GM23338 (cell line): ENCODE measurements around the gene ZNF470.

Experiments used
- CREB1 ChIP-seq: fragments of 250-450 bp; sonication (Bioruptor Pico); IDR thresholded peaks from 2 replicates; pipeline ENCODE4 v1.5.0; 2020; ENCODE audit warnings: low read depth, mild to moderate bottlenecking, moderate library complexity
- EZH2 ChIP-seq: fragments of 200-600 bp; sonication (generic); IDR thresholded peaks from one replicate; pipeline ENCODE4 v1.8.0; 2017; ENCODE audit warnings: antibody characterized with exemption, mild to moderate bottlenecking, low read depth; ENCODE audit not compliant: unreplicated experiment
- EZH2phosphoT487 ChIP-seq: fragments of 200-600 bp; sonication (generic); IDR thresholded peaks from one replicate; pipeline ENCODE4 v1.8.1; 2018; ENCODE audit warnings: antibody characterized with exemption; ENCODE audit not compliant: unreplicated experiment
- JUNB ChIP-seq: IDR thresholded peaks from one replicate; pipeline ENCODE4 v1.6.1; 2016; ENCODE audit warnings: antibody characterized with exemption; ENCODE audit not compliant: unreplicated experiment
- POLR2AphosphoS5 ChIP-seq: IDR thresholded peaks from 2 replicates; pipeline ENCODE4 v1.6.1; 2016; ENCODE audit warnings: antibody characterized with exemption, low read depth
- ZNF114 ChIP-seq: fragments of 250-450 bp; sonication (Bioruptor Pico); IDR thresholded peaks from 2 replicates; pipeline ENCODE4 v1.5.0; 2020; ENCODE audit warnings: mild to moderate bottlenecking, moderate library complexity
- TF ChIP-seq, protein P1 (sequence below), 2 experiments: fragments of 200-600 bp in 1 of 2; sonication (generic) in 1 of 2; conservative IDR thresholded peaks; 2 replicates each; pipeline versions ENCODE4 v1.5.1 to v1.6.1; 2016 to 2017; ENCODE audit warnings: antibody characterized with exemption in 2 of 2, low read depth in 2 of 2, mild to moderate bottlenecking in 2 of 2, moderate library complexity in 1 of 2
- TF ChIP-seq, protein P2 (sequence below): IDR thresholded peaks from 2 replicates; pipeline ENCODE4 v1.6.1; 2016; ENCODE audit warnings: antibody characterized with exemption
- TF ChIP-seq, protein P3 (sequence below): IDR thresholded peaks from one replicate; pipeline ENCODE4 v1.6.1; 2018; ENCODE audit warnings: antibody characterized with exemption; ENCODE audit not compliant: unreplicated experiment
- TF ChIP-seq, protein P4 (sequence below): fragments of 250-450 bp; sonication (Bioruptor Pico); IDR thresholded peaks from 2 replicates; pipeline ENCODE4 v1.5.0; 2020; ENCODE audit warnings: mild to moderate bottlenecking, moderate library complexity

DNA sequence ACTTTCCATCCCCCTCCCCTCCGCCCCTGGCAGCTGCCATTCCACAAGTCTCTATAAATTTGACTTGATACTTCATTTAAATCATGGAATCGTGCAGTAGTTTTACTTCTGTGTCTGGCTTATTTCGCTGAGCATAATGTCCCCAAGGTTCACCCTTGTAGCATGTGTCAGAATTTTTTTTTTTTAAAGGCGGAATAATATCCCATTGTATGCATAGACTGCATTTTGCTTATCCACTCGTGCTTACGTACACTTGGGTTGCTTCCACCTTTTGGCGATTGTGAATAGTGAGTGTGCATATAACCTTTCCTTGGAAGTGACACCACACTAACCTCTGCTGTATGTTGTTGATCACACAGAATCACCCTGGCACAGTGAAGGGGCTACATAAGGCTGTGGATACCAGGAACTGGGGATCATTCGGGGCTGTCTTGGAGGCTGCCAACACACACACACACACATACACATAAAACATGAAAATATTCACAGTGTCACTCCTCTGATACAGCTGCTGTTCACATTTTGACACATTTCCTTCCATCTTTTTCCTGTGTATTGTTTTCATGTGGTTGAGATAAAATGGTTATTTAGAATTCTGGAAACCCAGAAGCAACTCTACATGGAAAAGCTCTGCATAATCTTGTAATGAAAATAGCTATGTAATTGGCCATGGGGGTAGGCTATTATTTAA, 41.2 kb downstream of the ZNF470 start:
- no peak for TF ChIP-seq EZH2
- TF ChIP-seq POLR2AphosphoS5 = no peak
- TF ChIP-seq, protein P1, sequence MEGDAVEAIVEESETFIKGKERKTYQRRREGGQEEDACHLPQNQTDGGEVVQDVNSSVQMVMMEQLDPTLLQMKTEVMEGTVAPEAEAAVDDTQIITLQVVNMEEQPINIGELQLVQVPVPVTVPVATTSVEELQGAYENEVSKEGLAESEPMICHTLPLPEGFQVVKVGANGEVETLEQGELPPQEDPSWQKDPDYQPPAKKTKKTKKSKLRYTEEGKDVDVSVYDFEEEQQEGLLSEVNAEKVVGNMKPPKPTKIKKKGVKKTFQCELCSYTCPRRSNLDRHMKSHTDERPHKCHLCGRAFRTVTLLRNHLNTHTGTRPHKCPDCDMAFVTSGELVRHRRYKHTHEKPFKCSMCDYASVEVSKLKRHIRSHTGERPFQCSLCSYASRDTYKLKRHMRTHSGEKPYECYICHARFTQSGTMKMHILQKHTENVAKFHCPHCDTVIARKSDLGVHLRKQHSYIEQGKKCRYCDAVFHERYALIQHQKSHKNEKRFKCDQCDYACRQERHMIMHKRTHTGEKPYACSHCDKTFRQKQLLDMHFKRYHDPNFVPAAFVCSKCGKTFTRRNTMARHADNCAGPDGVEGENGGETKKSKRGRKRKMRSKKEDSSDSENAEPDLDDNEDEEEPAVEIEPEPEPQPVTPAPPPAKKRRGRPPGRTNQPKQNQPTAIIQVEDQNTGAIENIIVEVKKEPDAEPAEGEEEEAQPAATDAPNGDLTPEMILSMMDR (conservative IDR thresholded peaks at IDR 0.05; ENCODE audit: low read depth in 2 of 2) = no peak
- TF ChIP-seq EZH2phosphoT487 = no peak
- TF ChIP-seq, protein P2, sequence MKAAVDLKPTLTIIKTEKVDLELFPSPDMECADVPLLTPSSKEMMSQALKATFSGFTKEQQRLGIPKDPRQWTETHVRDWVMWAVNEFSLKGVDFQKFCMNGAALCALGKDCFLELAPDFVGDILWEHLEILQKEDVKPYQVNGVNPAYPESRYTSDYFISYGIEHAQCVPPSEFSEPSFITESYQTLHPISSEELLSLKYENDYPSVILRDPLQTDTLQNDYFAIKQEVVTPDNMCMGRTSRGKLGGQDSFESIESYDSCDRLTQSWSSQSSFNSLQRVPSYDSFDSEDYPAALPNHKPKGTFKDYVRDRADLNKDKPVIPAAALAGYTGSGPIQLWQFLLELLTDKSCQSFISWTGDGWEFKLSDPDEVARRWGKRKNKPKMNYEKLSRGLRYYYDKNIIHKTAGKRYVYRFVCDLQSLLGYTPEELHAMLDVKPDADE = no peak
- no peak for TF ChIP-seq CREB1 (CRISPR knock-in tag)
- no peak for TF ChIP-seq ZNF114 (CRISPR knock-in tag)
- TF ChIP-seq, protein P3, sequence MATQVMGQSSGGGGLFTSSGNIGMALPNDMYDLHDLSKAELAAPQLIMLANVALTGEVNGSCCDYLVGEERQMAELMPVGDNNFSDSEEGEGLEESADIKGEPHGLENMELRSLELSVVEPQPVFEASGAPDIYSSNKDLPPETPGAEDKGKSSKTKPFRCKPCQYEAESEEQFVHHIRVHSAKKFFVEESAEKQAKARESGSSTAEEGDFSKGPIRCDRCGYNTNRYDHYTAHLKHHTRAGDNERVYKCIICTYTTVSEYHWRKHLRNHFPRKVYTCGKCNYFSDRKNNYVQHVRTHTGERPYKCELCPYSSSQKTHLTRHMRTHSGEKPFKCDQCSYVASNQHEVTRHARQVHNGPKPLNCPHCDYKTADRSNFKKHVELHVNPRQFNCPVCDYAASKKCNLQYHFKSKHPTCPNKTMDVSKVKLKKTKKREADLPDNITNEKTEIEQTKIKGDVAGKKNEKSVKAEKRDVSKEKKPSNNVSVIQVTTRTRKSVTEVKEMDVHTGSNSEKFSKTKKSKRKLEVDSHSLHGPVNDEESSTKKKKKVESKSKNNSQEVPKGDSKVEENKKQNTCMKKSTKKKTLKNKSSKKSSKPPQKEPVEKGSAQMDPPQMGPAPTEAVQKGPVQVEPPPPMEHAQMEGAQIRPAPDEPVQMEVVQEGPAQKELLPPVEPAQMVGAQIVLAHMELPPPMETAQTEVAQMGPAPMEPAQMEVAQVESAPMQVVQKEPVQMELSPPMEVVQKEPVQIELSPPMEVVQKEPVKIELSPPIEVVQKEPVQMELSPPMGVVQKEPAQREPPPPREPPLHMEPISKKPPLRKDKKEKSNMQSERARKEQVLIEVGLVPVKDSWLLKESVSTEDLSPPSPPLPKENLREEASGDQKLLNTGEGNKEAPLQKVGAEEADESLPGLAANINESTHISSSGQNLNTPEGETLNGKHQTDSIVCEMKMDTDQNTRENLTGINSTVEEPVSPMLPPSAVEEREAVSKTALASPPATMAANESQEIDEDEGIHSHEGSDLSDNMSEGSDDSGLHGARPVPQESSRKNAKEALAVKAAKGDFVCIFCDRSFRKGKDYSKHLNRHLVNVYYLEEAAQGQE = no peak
- TF ChIP-seq JUNB = no peak
- TF ChIP-seq, protein P4, sequence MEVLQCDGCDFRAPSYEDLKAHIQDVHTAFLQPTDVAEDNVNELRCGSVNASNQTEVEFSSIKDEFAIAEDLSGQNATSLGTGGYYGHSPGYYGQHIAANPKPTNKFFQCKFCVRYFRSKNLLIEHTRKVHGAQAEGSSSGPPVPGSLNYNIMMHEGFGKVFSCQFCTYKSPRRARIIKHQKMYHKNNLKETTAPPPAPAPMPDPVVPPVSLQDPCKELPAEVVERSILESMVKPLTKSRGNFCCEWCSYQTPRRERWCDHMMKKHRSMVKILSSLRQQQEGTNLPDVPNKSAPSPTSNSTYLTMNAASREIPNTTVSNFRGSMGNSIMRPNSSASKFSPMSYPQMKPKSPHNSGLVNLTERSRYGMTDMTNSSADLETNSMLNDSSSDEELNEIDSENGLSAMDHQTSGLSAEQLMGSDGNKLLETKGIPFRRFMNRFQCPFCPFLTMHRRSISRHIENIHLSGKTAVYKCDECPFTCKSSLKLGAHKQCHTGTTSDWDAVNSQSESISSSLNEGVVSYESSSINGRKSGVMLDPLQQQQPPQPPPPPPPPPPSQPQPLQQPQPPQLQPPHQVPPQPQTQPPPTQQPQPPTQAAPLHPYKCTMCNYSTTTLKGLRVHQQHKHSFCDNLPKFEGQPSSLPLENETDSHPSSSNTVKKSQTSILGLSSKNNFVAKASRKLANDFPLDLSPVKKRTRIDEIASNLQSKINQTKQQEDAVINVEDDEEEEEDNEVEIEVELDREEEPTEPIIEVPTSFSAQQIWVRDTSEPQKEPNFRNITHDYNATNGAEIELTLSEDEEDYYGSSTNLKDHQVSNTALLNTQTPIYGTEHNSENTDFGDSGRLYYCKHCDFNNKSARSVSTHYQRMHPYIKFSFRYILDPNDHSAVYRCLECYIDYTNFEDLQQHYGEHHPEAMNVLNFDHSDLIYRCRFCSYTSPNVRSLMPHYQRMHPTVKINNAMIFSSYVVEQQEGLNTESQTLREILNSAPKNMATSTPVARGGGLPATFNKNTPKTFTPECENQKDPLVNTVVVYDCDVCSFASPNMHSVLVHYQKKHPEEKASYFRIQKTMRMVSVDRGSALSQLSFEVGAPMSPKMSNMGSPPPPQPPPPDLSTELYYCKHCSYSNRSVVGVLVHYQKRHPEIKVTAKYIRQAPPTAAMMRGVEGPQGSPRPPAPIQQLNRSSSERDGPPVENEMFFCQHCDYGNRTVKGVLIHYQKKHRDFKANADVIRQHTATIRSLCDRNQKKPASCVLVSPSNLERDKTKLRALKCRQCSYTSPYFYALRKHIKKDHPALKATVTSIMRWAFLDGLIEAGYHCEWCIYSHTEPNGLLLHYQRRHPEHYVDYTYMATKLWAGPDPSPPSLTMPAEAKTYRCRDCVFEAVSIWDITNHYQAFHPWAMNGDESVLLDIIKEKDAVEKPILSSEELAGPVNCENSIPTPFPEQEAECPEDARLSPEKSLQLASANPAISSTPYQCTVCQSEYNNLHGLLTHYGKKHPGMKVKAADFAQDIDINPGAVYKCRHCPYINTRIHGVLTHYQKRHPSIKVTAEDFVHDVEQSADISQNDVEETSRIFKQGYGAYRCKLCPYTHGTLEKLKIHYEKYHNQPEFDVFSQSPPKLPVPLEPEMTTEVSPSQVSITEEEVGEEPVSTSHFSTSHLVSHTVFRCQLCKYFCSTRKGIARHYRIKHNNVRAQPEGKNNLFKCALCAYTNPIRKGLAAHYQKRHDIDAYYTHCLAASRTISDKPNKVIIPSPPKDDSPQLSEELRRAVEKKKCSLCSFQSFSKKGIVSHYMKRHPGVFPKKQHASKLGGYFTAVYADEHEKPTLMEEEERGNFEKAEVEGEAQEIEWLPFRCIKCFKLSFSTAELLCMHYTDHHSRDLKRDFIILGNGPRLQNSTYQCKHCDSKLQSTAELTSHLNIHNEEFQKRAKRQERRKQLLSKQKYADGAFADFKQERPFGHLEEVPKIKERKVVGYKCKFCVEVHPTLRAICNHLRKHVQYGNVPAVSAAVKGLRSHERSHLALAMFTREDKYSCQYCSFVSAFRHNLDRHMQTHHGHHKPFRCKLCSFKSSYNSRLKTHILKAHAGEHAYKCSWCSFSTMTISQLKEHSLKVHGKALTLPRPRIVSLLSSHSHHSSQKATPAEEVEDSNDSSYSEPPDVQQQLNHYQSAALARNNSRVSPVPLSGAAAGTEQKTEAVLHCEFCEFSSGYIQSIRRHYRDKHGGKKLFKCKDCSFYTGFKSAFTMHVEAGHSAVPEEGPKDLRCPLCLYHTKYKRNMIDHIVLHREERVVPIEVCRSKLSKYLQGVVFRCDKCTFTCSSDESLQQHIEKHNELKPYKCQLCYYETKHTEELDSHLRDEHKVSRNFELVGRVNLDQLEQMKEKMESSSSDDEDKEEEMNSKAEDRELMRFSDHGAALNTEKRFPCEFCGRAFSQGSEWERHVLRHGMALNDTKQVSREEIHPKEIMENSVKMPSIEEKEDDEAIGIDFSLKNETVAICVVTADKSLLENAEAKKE (CRISPR knock-in tag) = no peak
